Prostate gland (tissue), 2 donors: ENCODE data around the gene TSSK3.

Experiments used
- CTCF ChIP-seq, 4 experiments: fragments of 200-600 bp in 2 of 4; fragments of 450-650 bp in 2 of 4; sonication (generic) in 2 of 4; IDR thresholded peaks; 1 replicate in 3 of 4; 2 replicates in 1 of 4; pipeline ENCODE4 v1.5.1; 2016 to 2019; ENCODE audit warnings: antibody characterized with exemption in 4 of 4, mild to moderate bottlenecking in 2 of 4, moderate library complexity in 2 of 4
- POLR2A ChIP-seq: fragments of 450-650 bp; IDR thresholded peaks from one replicate; pipeline ENCODE4 v1.6.1; 2016; ENCODE audit warnings: antibody characterized with exemption, mild to moderate bottlenecking
- POLR2AphosphoS5 ChIP-seq: sonication (generic); formaldehyde crosslinking; IDR thresholded peaks from one replicate; pipeline ENCODE4 v1.6.1; 2017; ENCODE audit warnings: antibody characterized with exemption

DNA sequence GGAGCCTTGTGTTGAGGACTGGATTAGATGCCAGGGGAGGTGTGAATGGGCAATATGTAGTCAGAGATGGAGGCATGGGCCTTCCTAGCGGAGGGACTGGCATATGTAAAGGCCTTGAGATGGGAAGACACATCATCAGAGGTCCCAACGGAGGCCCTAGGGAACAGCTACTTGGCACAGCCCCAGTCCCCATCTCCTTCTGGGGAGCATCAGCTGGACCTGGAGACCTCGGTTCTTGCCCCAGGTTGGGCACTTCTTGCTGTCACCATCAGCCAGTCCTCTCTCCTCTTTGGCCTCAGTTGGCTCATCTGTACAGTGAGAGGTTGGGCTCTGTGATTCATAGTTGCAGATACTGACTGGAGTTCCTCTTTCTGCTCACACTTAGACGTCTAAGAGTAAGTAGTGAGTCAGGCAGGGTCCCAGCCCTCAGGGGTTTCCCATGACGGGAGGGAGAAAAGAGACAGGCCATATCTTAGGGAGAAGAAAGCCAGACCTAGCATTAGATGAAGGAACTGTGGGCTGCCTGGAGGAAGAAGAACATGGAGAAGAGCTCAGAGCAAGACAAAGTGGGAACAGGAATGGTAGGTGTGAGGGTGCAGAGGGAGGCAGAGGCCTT lies 22.9 kb upstream of the TSSK3 start:
- TF ChIP-seq POLR2A (no peak), CTCF (IDR thresholded peaks at IDR 0.05) (no peak), POLR2AphosphoS5 (no peak)
